Astrocyte (in vitro differentiated cells and primary cell): ENCODE results near the gene DMTF1.

Source experiments
- CTCF ChIP-seq: IDR thresholded peaks from 2 replicates; pipeline ENCODE4 v1.5.1; 2011; ENCODE audit warnings: low read depth, mild to moderate bottlenecking, inconsistent platforms, low read length, moderate library complexity; ENCODE audit not compliant: insufficient read depth
- EZH2 ChIP-seq: IDR thresholded peaks from 2 replicates; pipeline ENCODE4 v1.6.1; 2012; ENCODE audit warnings: mild to moderate bottlenecking, low read length, inconsistent platforms; ENCODE audit not compliant: insufficient read depth

- TF ChIP-seq CTCF (no peak), EZH2 (no peak)
Observed at GRCh38 chr7:87173471-87173870, 21.2 kb downstream of the DMTF1 start.
